ENCODE data around the gene OR8G5.

OR8G5 gene

GRCh38 chr11:124285610-124286344 is 29.6 kb downstream of the OR8G5 start:
- peak; percentile 83 for DNase-seq

- DNase-seq = no peak
Measured at GRCh38 chr11:124294687-124295086, 38.5 kb downstream of the OR8G5 start.

- peak; percentile 55 for DNase-seq
Measured at GRCh38 chr11:124296016-124296415, 39.8 kb downstream of the OR8G5 start.

GRCh38 chr11:124297921-124298320 is 41.7 kb downstream of the OR8G5 start:
- DNase-seq = peak; percentile 86

GRCh38 chr11:124301548-124301947 is 45.4 kb downstream of the OR8G5 start:
- peak; percentile 40 for DNase-seq

GRCh38 chr11:124302347-124303125 is 46.4 kb downstream of the OR8G5 start:
- DNase-seq = no peak

- no peak for DNase-seq
Measured at GRCh38 chr11:124307093-124307492, 50.9 kb downstream of the OR8G5 start.

GRCh38 chr11:124310721-124311120 is 54.5 kb downstream of the OR8G5 start:
- DNase-seq = peak; percentile 15

GRCh38 chr11:124311269-124311668 is 55.1 kb downstream of the OR8G5 start:
- no peak for DNase-seq

GRCh38 chr11:124311670-124312069 is 55.5 kb downstream of the OR8G5 start:
- no peak for DNase-seq

GRCh38 chr11:124313131-124313530 is 57.0 kb downstream of the OR8G5 start:
- DNase-seq = no peak

GRCh38 chr11:124313849-124314248 is 57.7 kb downstream of the OR8G5 start, which contains the start of gene OR8D1:
OR8D1 (minus strand) TSS chr11:124313949; CDS start chr11:124310766, 3,183 bp downstream.
- DNase-seq = no peak

- DNase-seq = peak; percentile 50
Measured at GRCh38 chr11:124315052-124315451, 58.9 kb downstream of the OR8G5 start.

Data from fibroblast of skin of back (primary cell).